Lower lobe of right lung (tissue), 2 donors: ENCODE measurements around the gene NR2C1. TPM values are rescaled to one million over a fixed set of nuclear protein-coding genes. Genes with fewer than 3 reads are reported as not detected.

Experiments used
- ATAC-seq, 2 donors: fragments of 200-7000 bp; cut with Tn5 transposase; one replicate each; pipeline ENCODE4 v1.9.1; 2020 to 2022; ENCODE audit warnings: mild to moderate bottlenecking in 2 of 2, moderate library complexity in 2 of 2
- DNase-seq: peaks from one replicate; pipeline ENCODE4 v3.0.0-alpha.2; 2020
- H3K27ac ChIP-seq: fragments of 200-600 bp; one replicate; pipeline ENCODE4 v1.8.0; 2022
- H3K27me3 ChIP-seq: fragments of 200-600 bp; one replicate; pipeline ENCODE4 v1.8.0; 2022; ENCODE audit warnings: low read depth
- H3K36me3 ChIP-seq: fragments of 200-600 bp; one replicate; pipeline ENCODE4 v1.8.0; 2022; ENCODE audit warnings: mild to moderate bottlenecking
- H3K4me1 ChIP-seq: fragments of 200-600 bp; one replicate; pipeline ENCODE4 v1.8.0; 2022
- H3K4me3 ChIP-seq: fragments of 200-600 bp; one replicate; pipeline ENCODE4 v1.8.0; 2022; ENCODE audit warnings: mild to moderate bottlenecking
- H3K9me3 ChIP-seq: fragments of 200-600 bp; one replicate; pipeline ENCODE4 v1.8.0; 2022
- CTCF ChIP-seq: fragments of 200-600 bp; IDR thresholded peaks from one replicate; pipeline ENCODE4 v1.8.0; 2022; ENCODE audit warnings: antibody characterized with exemption, mild to moderate bottlenecking
- intact Hi-C: fragments of 100-400 bp; cut with DNase I; formaldehyde crosslinking; loops from one replicate; pipeline ENCODE4 v1.11.0; 2022
- total RNA-seq: library from RNA; stranded (reverse); fragmentation: NEBNext Ultra II Directional; extraction: Animal tissue kit (Norgen Biotek cat#: 25700); gene quantifications from one replicate; pipeline ENCODE4 v1.2.1, GENCODE V29; 2021
- donor health status: DM: no; HTN: yes; CAD: no; lungs with severe emphysema.

Gene NR2C1
- total RNA-seq, 1 donor from 2014 or later = 38.2 TPM

GRCh38 chr12:95116341-95116740, 42.9 kb upstream of the NR2C1 start:
- DNase-seq (no peak), ATAC-seq (no peak)
- no peaks in the 10 kb centered on the region for H3K27me3 ChIP-seq
- peak overlapping the region; percentile 53 for H3K27ac ChIP-seq
- H3K36me3 ChIP-seq = peaks cover 22% of the 10 kb centered on the region
- H3K4me1 ChIP-seq = peaks cover 24% of the 10 kb centered on the region
- no peaks in the 10 kb centered on the region for H3K9me3 ChIP-seq
- H3K4me3 ChIP-seq = no peak overlapping the region
- TF ChIP-seq CTCF = no peak
- intact Hi-C loops = loop anchor here (5.0 kb wide), 1 partner anchor 221 kb away; no protein-coding TSS in a partner anchor

DNA sequence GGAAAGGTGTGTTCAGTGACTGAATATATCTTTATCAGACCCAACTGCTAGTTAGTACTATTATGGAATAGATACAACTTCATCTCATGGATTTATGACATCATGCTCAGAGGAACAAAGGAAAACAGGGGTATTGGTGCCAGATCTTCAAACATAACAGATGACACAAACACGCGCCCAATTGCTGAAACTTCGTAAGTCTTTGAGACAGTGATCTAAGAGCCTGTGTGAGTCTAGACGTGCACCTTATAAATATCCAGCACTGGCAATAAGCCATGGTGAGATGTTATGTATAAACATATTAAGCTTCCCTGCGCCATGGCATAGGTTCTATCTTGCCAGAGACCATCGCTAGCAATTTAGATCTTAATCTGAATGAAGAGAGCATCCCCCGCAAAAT, 42.2 kb upstream of the NR2C1 start:
- ATAC-seq (no peak), DNase-seq (no peak)
- no peak overlapping the region for H3K27ac ChIP-seq
- intact Hi-C loops = loop anchor here (5.0 kb wide), 1 partner anchor 222 kb away; no protein-coding TSS in a partner anchor
- no peaks in the 10 kb centered on the region for H3K27me3 ChIP-seq
- H3K36me3 ChIP-seq = peaks cover 28% of the 10 kb centered on the region
- no peaks in the 10 kb centered on the region for H3K9me3 ChIP-seq
- no peak overlapping the region for H3K4me3 ChIP-seq
- TF ChIP-seq CTCF = no peak
- peaks cover 24% of the 10 kb centered on the region for H3K4me1 ChIP-seq

DNA sequence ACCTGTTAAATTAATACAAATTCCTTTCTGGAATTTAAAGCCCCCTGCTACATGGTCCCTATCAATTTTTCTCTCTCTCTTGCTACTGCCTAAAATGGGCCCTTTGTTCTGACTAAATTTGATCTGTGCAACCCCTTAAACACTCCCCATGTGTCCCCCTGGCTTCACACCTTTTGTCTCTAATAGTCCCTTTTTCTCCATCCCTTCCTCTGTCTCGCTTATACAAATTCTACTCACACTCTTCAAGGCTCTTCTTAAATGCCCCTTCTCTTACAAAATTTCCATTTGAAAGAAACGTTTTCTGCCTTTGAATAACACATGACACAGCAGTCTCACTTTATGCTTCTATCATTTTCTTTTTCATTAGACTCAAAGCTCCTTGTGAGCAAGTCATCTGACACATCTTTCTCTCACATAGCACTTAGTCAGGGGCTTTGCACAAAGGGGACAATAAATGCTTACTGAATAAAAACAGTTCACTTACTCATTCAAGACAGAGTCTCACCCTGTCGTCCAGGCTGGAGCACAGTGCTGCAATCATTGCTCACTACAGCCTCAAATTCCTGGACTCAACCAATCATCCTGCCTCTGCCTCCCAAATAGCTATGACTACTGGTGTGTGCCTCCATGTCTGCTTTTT, 41.5 kb upstream of the NR2C1 start:
- no peak for ATAC-seq
- intact Hi-C loops = loop anchor here (5.0 kb wide), 1 partner anchor 222 kb away; no protein-coding TSS in a partner anchor
- DNase-seq = no peak

GRCh38 chr12:95107362-95107761, 33.9 kb upstream of the NR2C1 start:
- DNase-seq = no peak
- H3K27ac ChIP-seq = no peak overlapping the region
- no peaks in the 10 kb centered on the region for H3K4me1 ChIP-seq
- ATAC-seq = no peak
- H3K4me3 ChIP-seq = no peak overlapping the region
- TF ChIP-seq CTCF = no peak
- H3K9me3 ChIP-seq = no peaks in the 10 kb centered on the region
- intact Hi-C loops = no loop called here
- peaks cover 86% of the 10 kb centered on the region for H3K36me3 ChIP-seq
- H3K27me3 ChIP-seq = no peaks in the 10 kb centered on the region

More for the DNA sequence above, 41.5 kb upstream of the NR2C1 start:
- H3K4me1 ChIP-seq = peaks cover 24% of the 10 kb centered on the region
- peaks cover 30% of the 10 kb centered on the region for H3K36me3 ChIP-seq
- no peaks in the 10 kb centered on the region for H3K9me3 ChIP-seq
- H3K27ac ChIP-seq = no peak overlapping the region
- no peaks in the 10 kb centered on the region for H3K27me3 ChIP-seq
- TF ChIP-seq CTCF = no peak
- no peak overlapping the region for H3K4me3 ChIP-seq

DNA sequence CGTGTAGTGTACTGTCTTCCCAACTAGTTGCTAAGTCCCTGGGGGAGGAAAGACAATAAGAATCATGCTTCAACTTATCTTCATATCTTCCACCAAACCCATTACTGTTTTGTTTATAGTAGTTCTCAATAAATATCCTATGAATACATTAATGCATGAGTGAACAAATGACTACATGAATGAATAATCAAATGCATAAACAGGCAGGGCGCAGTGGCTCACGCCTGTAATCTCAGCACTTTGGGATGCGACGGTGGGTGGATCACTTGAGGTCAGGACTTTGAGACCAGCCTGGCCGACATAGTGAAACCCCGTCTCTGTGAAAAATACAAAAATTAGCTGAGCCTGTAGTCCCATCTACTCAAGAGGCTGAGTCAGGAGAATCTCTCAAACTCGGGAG, 32.1 kb upstream of the NR2C1 start:
- ATAC-seq (no peak), DNase-seq (no peak)
- Histone ChIP-seq H3K4me3 (no peak overlapping the region), H3K27ac (no peak overlapping the region), H3K9me3 (no peaks in the 10 kb centered on the region), H3K27me3 (no peaks in the 10 kb centered on the region), H3K36me3 (peaks cover 79% of the 10 kb centered on the region), H3K4me1 (no peaks in the 10 kb centered on the region)
- intact Hi-C loops = no loop called here
- no peak for TF ChIP-seq CTCF
